ENCODE results near the gene NAGPA.

DNA sequence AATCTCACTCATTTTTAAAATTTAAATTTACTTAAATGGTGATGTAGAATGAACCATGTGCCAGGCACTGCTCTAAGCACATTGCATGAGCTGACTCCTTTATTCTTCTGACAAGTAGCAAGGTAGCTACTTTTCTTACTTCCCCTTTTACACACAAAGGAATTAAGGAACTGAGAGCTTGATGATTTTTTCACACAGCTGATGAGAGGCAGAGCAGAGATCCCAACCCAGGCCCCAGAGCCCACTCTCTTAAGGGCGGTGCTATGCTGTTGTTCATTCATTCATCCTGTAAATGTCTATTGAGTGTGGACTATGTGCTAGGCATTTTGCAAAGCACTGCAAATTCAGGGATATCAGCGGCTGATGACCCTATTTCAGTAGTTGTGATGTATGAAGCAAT, 57.7 kb downstream of the NAGPA start:
- TF ChIP-seq POLR2AphosphoS5 (IDR thresholded peaks at IDR 0.05; ENCODE audit: low read depth, low read length) (no peak), U2AF1 (optimal IDR thresholded peaks at IDR 0.05; ENCODE audit: low read depth, low read length) (no peak), ZSCAN12 (CRISPR knock-in tag; IDR thresholded peaks at IDR 0.05) (no peak), SCMH1 (CRISPR knock-in tag; IDR thresholded peaks at IDR 0.05; ENCODE audit: borderline replicate concordance) (no peak), MAZ (IDR thresholded peaks at IDR 0.05; ENCODE audit: borderline replicate concordance, low read depth, low read length) (no peak), MAZ (CRISPR knock-in tag; IDR thresholded peaks at IDR 0.05; ENCODE audit: low read depth) (no peak), ZNF296 (CRISPR knock-in tag; conservative IDR thresholded peaks at IDR 0.05) (no peak), TP53 (CRISPR knock-in tag; conservative IDR thresholded peaks at IDR 0.05) (no peak)
- TF ChIP-seq, protein P1, sequence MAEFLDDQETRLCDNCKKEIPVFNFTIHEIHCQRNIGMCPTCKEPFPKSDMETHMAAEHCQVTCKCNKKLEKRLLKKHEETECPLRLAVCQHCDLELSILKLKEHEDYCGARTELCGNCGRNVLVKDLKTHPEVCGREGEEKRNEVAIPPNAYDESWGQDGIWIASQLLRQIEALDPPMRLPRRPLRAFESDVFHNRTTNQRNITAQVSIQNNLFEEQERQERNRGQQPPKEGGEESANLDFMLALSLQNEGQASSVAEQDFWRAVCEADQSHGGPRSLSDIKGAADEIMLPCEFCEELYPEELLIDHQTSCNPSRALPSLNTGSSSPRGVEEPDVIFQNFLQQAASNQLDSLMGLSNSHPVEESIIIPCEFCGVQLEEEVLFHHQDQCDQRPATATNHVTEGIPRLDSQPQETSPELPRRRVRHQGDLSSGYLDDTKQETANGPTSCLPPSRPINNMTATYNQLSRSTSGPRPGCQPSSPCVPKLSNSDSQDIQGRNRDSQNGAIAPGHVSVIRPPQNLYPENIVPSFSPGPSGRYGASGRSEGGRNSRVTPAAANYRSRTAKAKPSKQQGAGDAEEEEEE (CRISPR knock-in tag; IDR thresholded peaks at IDR 0.05; ENCODE audit: borderline replicate concordance), result no peak
- TF ChIP-seq, protein P2, sequence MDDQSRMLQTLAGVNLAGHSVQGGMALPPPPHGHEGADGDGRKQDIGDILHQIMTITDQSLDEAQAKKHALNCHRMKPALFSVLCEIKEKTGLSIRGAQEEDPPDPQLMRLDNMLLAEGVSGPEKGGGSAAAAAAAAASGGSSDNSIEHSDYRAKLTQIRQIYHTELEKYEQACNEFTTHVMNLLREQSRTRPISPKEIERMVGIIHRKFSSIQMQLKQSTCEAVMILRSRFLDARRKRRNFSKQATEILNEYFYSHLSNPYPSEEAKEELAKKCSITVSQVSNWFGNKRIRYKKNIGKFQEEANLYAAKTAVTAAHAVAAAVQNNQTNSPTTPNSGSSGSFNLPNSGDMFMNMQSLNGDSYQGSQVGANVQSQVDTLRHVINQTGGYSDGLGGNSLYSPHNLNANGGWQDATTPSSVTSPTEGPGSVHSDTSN (CRISPR knock-in tag; IDR thresholded peaks at IDR 0.05; ENCODE audit: borderline replicate concordance), result no peak
- TF ChIP-seq, protein P3, sequence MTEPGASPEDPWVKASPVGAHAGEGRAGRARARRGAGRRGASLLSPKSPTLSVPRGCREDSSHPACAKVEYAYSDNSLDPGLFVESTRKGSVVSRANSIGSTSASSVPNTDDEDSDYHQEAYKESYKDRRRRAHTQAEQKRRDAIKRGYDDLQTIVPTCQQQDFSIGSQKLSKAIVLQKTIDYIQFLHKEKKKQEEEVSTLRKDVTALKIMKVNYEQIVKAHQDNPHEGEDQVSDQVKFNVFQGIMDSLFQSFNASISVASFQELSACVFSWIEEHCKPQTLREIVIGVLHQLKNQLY (CRISPR knock-in tag; IDR thresholded peaks at IDR 0.05), result no peak
- TF ChIP-seq, protein P4, sequence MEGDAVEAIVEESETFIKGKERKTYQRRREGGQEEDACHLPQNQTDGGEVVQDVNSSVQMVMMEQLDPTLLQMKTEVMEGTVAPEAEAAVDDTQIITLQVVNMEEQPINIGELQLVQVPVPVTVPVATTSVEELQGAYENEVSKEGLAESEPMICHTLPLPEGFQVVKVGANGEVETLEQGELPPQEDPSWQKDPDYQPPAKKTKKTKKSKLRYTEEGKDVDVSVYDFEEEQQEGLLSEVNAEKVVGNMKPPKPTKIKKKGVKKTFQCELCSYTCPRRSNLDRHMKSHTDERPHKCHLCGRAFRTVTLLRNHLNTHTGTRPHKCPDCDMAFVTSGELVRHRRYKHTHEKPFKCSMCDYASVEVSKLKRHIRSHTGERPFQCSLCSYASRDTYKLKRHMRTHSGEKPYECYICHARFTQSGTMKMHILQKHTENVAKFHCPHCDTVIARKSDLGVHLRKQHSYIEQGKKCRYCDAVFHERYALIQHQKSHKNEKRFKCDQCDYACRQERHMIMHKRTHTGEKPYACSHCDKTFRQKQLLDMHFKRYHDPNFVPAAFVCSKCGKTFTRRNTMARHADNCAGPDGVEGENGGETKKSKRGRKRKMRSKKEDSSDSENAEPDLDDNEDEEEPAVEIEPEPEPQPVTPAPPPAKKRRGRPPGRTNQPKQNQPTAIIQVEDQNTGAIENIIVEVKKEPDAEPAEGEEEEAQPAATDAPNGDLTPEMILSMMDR (CRISPR knock-in tag; IDR thresholded peaks at IDR 0.05), result no peak

All from HepG2 (cell line).